Activated T-cell treated with anti-CD3 and anti-CD28 coated beads, Interleukin-2, amount 50 U/mL, for 72 hours (primary cell): Measurements from ENCODE around the gene SLC20A1. TPM values are rescaled to one million over a fixed set of nuclear protein-coding genes. Genes with fewer than 3 reads are reported as not detected.
"Not testable (repeated sequence)": the region's sequence is repeated elsewhere in the genome, so short reads cannot be mapped to it uniquely, and the experiment has no call there.

Source experiments
- ATAC-seq, 2 donors: fragments of 150-1000 bp; cut with Tn5 transposase; replicated peaks in 1 of 2; 2 replicates each; pipeline ENCODE4 v1.10.0; 2021; ENCODE audit warnings: moderate library complexity in 2 of 2, mild to moderate bottlenecking in 1 of 2
- DNase-seq, 2 donors: peaks; one replicate each; pipeline ENCODE4 v3.0.0; 2021 to 2022; ENCODE audit warnings: mixed read lengths in 1 of 2
- H3K27ac Mint-ChIP-seq: one replicate; pipeline ENCODE4 v1.8.0; 2022; ENCODE audit warnings: mild to moderate bottlenecking, moderate library complexity, mixed read lengths
- H3K27me3 Mint-ChIP-seq: one replicate; pipeline ENCODE4 v1.8.0; 2022; ENCODE audit warnings: low read depth, mixed read lengths
- H3K36me3 Mint-ChIP-seq, 2 donors: one replicate each; pipeline ENCODE4 v1.8.0; 2022; ENCODE audit warnings: mixed read lengths in 2 of 2, mild to moderate bottlenecking in 1 of 2; ENCODE audit not compliant: insufficient read depth in 2 of 2
- H3K4me1 Mint-ChIP-seq: one replicate; pipeline ENCODE4 v1.8.0; 2022; ENCODE audit warnings: low read depth, mixed read lengths
- H3K4me3 Mint-ChIP-seq, 2 donors: one replicate each; pipeline ENCODE4 v1.8.0; 2022; ENCODE audit warnings: mild to moderate bottlenecking in 2 of 2, mixed read lengths in 2 of 2, moderate library complexity in 2 of 2
- H3K9me3 Mint-ChIP-seq, 2 donors: one replicate each; pipeline ENCODE4 v1.8.0; 2022; ENCODE audit warnings: mixed read lengths in 2 of 2
- total RNA-seq, 2 donors: library from RNA; stranded (reverse); gene quantifications; one replicate each; pipeline ENCODE4 v1.2.3, GENCODE V29; 2022

The SLC20A1 gene, protein sequence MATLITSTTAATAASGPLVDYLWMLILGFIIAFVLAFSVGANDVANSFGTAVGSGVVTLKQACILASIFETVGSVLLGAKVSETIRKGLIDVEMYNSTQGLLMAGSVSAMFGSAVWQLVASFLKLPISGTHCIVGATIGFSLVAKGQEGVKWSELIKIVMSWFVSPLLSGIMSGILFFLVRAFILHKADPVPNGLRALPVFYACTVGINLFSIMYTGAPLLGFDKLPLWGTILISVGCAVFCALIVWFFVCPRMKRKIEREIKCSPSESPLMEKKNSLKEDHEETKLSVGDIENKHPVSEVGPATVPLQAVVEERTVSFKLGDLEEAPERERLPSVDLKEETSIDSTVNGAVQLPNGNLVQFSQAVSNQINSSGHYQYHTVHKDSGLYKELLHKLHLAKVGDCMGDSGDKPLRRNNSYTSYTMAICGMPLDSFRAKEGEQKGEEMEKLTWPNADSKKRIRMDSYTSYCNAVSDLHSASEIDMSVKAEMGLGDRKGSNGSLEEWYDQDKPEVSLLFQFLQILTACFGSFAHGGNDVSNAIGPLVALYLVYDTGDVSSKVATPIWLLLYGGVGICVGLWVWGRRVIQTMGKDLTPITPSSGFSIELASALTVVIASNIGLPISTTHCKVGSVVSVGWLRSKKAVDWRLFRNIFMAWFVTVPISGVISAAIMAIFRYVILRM
- 10 to 100 TPM; 54.3 to 66.1 TPM for total RNA-seq

DNA sequence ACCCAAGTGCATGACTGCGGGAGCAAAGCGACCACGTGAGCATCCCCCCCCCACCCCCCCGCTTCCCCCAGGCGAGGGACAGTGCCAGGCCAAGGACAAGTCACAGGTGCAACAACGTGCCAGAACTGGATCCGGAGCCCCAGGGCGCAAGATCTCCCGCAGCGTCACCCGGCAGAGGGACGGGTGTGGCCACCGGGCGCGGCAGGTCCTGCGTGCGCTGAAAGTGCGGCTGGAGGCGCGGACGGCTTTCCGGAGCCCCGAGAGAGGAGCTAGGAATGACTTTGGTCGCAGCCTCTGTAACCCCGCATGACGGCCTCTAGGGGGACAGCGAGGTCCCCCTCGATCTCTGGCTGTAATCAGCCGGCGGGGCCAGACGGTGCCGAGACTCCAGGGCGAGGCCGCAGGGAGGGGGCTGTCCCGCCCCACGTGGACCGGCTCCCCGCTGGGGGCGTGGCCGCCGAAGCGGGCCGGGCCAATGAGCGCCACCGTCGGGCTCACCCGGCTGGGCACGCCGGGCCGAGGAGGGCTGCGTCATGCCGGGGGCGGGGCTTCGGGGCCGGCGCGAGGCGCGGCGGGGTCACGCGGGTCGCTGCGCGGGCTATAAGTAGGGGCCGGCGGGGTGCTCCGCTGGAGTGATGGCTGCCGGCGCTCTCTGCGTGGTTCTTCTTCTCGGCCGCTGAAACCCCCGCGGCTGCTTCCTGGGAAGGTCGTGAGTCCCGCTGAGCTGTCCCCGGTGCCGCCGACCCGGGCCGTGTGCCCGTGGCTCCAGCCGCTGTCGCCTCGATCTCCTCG is at the start of gene SLC20A1:
SLC20A1 (plus strand) TSS at position 630 of the 792 bp plus-strand sequence. CDS start 890 bp downstream, outside the sequence.
- H3K4me1 Mint-ChIP-seq = peaks cover 72% of the 10 kb centered on the region
- DNase-seq = peak; percentile 99 to 100
- H3K27me3 Mint-ChIP-seq = peaks cover 7% of the 10 kb centered on the region
- peak within 1 kb of the TSS; percentile 96 for H3K27ac Mint-ChIP-seq
- ATAC-seq = peak; percentile 92 to 95
- no peaks in the 10 kb centered on the region for H3K9me3 Mint-ChIP-seq
- peak within 1 kb of the TSS; percentile 94 to 99 for H3K4me3 Mint-ChIP-seq
- H3K36me3 Mint-ChIP-seq = peaks cover 10 to 25% of the 10 kb centered on the region in 2 donors

DNA sequence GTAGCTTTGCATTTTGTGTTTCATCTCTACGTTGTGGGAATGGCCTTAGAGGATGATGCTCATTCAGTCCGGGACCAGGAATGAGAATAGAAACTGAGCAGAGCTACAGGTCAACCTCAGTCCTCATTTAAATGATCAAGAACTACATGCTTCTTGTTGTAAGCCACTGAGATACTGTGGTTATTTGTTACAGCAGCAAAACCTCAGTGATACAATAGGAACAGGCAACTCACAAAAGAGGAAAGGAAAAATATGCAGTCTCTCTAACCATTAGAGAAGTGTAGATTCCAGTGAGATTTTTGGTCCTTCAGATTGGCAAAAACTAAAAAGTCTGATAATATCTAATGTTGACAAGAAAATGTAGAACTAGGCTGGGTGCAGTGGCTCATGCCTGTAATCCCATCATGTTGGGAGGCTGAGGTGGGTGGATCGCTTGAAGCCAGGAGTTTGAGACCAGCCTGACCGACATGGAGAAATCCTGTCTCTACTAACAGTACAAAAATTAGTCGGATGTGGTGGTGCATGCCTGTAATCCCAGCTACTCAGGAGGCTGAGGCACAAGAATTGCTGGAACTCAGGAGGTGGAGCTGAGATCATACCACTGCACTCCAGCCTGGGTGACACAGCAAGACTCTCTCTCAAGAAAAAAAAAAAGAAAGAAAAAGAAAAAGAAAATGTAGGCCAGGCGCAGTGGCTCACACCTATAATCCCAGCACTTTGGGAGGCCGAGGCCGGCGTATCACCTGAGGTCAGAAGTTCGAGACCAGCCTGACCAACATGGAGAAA is 48.0 kb upstream of the SLC20A1 start:
- DNase-seq = no peak
- Mint-ChIP-seq H3K9me3 (no peaks in the 10 kb centered on the region), H3K4me1 (peaks cover 7% of the 10 kb centered on the region), H3K27ac (no peak overlapping the region), H3K36me3 (peaks cover 0 to 2% of the 10 kb centered on the region in 2 donors), H3K27me3 (no peaks in the 10 kb centered on the region), H3K4me3 (no peak overlapping the region)
- ATAC-seq = no peak

DNA sequence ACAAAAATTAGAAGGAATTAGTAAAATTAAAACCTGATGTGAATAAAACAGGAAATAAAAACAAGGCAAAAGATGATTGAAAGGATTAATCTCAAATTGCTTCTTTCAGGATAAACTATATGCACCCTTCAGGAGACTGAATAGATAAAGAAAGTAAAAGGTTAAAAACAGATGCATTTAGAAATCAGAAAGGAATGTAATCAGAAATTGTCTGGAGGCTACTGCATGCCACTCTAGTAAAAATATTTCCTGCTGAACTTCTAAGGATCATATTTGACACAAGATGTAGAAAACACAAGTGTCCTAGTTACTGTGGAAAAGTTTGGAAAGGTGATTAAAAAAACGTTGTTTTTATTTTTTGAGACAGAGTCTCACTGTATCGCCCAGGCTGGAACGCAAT is 45.1 kb upstream of the SLC20A1 start:
- Mint-ChIP-seq H3K27me3 (no peaks in the 10 kb centered on the region), H3K4me1 (peaks cover 7% of the 10 kb centered on the region), H3K9me3 (no peaks in the 10 kb centered on the region), H3K4me3 (no peak overlapping the region), H3K36me3 (no peaks in the 10 kb centered on the region), H3K27ac (no peak overlapping the region)
- no peak for DNase-seq
- no peak for ATAC-seq

DNA sequence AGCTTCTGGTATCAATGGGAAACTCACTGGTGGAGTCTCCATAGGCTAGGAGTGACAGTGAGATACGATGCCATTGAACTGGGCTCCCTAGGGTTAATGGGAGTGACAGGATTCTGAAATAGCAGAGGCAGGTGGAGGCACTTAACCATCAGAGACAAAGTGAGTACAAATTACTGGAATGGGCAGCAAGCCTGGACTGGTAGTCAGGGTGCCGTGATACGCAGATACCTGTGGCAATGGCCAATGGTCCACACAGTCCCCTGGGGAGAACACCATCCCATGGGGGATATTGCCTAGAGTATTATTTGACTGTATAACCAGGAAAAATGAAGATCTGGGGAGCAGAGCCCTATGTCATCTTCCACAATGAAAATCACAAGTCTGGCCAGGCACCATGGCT is 44.0 kb upstream of the SLC20A1 start:
- H3K36me3 Mint-ChIP-seq = no peaks in the 10 kb centered on the region
- no peak for DNase-seq
- no peaks in the 10 kb centered on the region for H3K9me3 Mint-ChIP-seq
- no peak overlapping the region for H3K27ac Mint-ChIP-seq
- peaks cover 7% of the 10 kb centered on the region for H3K4me1 Mint-ChIP-seq
- ATAC-seq = no peak
- H3K4me3 Mint-ChIP-seq = no peak overlapping the region
- no peaks in the 10 kb centered on the region for H3K27me3 Mint-ChIP-seq

DNA sequence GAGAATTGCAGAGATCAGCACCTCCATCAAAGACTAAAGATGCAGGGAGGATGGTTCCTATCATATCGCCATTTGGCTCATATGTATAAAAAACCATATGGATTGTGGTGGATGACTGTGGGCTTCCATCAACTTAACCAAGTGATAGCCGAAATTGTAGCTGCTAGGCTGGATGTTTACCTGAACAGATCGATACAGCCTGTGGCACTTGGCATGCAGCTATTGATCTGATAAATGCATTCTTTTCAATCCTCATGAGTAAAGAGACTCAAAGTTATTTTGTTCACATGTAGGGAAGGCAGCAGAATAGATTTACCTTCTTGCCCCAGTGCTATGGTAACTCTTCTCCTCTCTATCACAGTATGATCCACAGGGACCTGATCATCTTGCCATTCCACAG is 42.8 kb upstream of the SLC20A1 start:
- H3K4me3 Mint-ChIP-seq = no peak overlapping the region
- no peak for DNase-seq
- ATAC-seq = no peak
- peaks cover 7% of the 10 kb centered on the region for H3K4me1 Mint-ChIP-seq
- H3K27ac Mint-ChIP-seq = no peak overlapping the region
- H3K36me3 Mint-ChIP-seq = no peaks in the 10 kb centered on the region
- no peaks in the 10 kb centered on the region for H3K27me3 Mint-ChIP-seq
- H3K9me3 Mint-ChIP-seq = no peaks in the 10 kb centered on the region

DNA sequence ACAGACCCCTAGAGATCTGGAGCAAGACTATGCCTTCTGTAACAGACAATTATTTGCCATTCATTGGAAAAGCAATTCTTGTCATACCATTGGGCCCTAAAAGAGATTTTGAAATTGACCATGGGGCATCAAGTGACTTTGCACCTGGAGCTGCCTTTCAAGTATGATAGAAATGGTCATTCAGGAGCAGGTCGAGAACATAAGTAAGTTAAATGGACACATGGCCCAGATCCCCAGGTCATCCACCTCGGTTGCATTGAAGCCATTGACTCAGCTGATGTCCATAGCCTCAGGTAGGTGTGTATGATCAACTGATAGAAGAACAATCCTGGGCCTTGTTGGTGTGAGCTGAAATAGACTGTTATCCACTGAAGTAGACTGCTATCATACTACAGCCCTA is 42.0 kb upstream of the SLC20A1 start:
- no peak overlapping the region for H3K27ac Mint-ChIP-seq
- no peaks in the 10 kb centered on the region for H3K27me3 Mint-ChIP-seq
- no peak overlapping the region for H3K4me3 Mint-ChIP-seq
- DNase-seq = no peak
- ATAC-seq = no peak
- H3K4me1 Mint-ChIP-seq = peaks cover 7% of the 10 kb centered on the region
- no peaks in the 10 kb centered on the region for H3K9me3 Mint-ChIP-seq
- H3K36me3 Mint-ChIP-seq = no peaks in the 10 kb centered on the region

DNA sequence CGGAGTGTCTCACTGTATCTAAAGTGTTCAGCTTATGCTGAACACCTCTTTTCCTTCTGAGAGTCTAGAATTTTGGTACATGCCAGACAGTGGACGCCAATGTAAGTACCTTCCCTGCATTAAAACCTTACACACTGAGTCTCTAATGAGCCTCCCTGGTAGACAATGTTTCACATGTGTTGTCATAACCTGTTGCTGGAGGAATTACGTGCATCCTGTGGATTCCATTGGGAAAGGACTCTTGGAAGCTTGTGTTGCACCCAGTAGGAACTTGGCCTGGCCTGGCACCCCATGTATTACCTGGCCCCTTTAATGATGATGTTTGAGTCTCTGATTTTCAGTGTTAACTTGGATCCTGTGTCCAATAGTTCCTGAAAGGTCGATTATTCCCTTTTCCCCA is 40.8 kb upstream of the SLC20A1 start:
- Mint-ChIP-seq H3K36me3 (no peaks in the 10 kb centered on the region), H3K27ac (no peak overlapping the region)

DNA sequence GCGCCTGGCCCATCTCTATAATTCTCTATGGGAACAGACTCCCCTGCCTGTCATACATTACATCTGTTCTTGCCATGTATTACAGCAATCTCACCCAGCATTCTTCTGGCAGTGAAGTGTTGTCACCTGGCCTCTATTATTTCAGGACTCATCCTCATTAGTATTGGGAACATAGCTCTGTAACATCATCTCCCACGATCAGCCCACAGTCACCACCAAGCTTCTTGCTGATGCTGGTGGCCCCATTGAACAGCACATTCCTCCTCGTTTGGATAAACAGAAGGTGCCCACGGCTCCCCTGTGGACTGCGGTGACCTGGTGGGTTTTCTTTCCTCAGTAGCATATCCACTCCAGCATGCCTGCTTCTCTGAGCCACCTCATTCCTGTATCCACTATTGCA is 39.8 kb upstream of the SLC20A1 start:
- ATAC-seq (no peak), DNase-seq (no peak)
- no peaks in the 10 kb centered on the region for H3K27me3 Mint-ChIP-seq
- no peaks in the 10 kb centered on the region for H3K4me1 Mint-ChIP-seq
- H3K36me3 Mint-ChIP-seq = no peaks in the 10 kb centered on the region
- H3K4me3 Mint-ChIP-seq = no peak overlapping the region
- H3K27ac Mint-ChIP-seq = no peak overlapping the region
- peaks cover 0 to 3% of the 10 kb centered on the region in 2 donors for H3K9me3 Mint-ChIP-seq

More for the DNA sequence above, 40.8 kb upstream of the SLC20A1 start:
- H3K9me3 Mint-ChIP-seq = peaks cover 0 to 3% of the 10 kb centered on the region in 2 donors
- DNase-seq (no peak), ATAC-seq (no peak)
- no peak overlapping the region for H3K4me3 Mint-ChIP-seq
- H3K27me3 Mint-ChIP-seq = no peaks in the 10 kb centered on the region
- peaks cover 4% of the 10 kb centered on the region for H3K4me1 Mint-ChIP-seq

DNA sequence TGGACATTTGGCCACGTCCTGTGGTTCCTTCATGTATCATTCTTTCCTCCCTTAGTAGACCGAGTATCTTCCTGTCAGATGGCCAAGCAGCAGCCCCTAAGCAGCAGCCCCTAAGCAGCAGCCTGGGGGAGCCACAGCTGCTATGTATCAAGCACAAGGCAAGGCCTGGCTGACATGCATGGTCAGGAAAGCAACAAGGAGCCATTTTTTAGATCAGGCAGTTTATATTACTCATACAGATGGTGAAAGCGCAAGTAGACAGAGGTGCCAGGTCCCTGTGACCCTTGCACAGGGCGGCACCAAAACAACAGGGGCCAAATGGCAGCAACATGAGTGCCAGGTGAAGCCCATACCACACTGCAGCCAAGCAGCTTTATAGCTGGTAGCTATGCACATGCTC is 39.2 kb upstream of the SLC20A1 start:
- H3K27me3 Mint-ChIP-seq = no peaks in the 10 kb centered on the region
- no peaks in the 10 kb centered on the region for H3K36me3 Mint-ChIP-seq
- DNase-seq (no peak), ATAC-seq (no peak)
- H3K27ac Mint-ChIP-seq = no peak overlapping the region
- H3K4me3 Mint-ChIP-seq = no peak overlapping the region
- H3K9me3 Mint-ChIP-seq = peaks cover 0 to 3% of the 10 kb centered on the region in 2 donors
- no peaks in the 10 kb centered on the region for H3K4me1 Mint-ChIP-seq

DNA sequence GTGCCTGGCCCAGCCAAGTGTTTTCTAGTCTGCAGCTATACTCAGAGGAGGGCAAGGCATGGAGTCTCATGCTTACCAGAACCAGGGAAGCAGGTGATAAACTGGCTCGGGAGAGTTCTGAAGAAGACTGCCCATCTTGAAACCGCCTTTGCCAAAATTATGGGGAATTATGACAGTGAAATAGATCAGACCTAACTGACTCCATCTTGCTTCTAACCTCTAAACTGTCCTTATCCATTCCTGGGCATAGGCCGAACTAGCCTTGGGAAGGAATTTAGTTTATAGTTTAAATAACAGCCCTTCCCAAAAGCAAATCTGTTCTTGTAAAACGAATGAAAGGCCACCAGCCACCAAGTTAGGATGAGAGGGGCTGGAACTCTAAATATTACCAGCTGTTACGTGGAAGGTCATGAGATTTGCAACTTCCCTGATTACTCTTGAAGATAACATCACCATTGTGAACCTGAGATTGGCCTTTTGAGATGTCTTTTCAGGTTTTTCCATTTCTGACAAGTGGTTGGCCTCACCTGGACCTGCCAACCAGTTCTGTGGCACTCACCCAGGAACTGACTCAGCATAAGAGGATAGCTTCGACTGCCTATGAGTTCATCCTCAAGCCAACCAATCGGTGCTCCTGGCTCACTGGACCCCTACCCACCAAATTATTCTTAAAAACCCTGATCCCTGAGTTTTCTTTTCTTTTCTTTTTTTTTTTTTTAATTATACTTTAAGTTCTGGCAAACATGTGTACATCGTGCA is 37.9 kb upstream of the SLC20A1 start:
- no peak overlapping the region for H3K4me3 Mint-ChIP-seq
- ATAC-seq = no peak
- no peak overlapping the region for H3K27ac Mint-ChIP-seq
- no peaks in the 10 kb centered on the region for H3K36me3 Mint-ChIP-seq
- H3K4me1 Mint-ChIP-seq = no peaks in the 10 kb centered on the region
- H3K9me3 Mint-ChIP-seq = peaks cover 0 to 3% of the 10 kb centered on the region in 2 donors
- DNase-seq = no peak
- no peaks in the 10 kb centered on the region for H3K27me3 Mint-ChIP-seq

DNA sequence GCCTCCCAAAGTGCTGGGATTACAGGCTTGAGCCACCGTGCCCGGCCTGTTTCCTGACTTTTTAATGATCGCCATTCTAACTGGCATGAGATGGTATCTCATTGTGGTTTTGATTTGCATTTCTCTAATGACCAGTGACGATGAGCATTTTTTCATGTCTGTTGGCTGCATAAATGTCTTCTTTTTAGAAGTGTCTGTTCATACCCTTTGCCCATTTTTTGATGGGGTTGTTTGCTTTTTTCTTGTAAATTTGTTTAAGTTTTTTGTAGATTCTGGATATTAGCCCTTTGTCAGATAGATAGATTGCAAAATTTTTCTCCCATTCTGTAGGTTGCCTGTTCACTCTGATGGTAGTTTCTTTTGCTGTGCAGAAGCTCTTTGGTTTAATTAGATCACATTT is 36.4 kb upstream of the SLC20A1 start:
- not testable (repeated sequence) for H3K27me3 Mint-ChIP-seq, H3K36me3 Mint-ChIP-seq, H3K4me3 Mint-ChIP-seq, H3K4me1 Mint-ChIP-seq, H3K9me3 Mint-ChIP-seq, DNase-seq, H3K27ac Mint-ChIP-seq, ATAC-seq

DNA sequence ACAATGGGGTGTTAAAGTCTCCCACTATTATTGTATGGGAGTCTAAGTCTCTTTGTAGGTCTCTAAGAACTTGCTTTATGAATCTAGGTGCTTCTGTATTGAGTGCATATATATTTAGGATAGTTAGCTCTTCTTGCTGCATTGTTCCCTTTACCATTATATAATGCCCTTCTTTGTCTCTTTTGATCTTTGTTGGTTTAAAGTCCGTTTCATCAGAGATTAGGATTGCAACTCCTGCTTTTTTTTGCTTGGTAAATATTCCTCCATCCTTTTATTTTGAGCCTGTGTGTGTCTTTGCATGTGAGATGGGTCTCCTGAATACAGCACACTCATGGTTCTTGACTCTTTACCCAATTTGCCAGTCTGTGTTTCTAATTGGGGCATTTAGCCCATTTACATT is 33.5 kb upstream of the SLC20A1 start:
- not testable (repeated sequence) for H3K27me3 Mint-ChIP-seq, H3K4me3 Mint-ChIP-seq, H3K27ac Mint-ChIP-seq

More for the DNA sequence above, 33.5 kb upstream of the SLC20A1 start:
- not testable (repeated sequence) for H3K4me1 Mint-ChIP-seq, DNase-seq, ATAC-seq, H3K9me3 Mint-ChIP-seq, H3K36me3 Mint-ChIP-seq
